ENCODE measurements around the gene TGFA.

DNA sequence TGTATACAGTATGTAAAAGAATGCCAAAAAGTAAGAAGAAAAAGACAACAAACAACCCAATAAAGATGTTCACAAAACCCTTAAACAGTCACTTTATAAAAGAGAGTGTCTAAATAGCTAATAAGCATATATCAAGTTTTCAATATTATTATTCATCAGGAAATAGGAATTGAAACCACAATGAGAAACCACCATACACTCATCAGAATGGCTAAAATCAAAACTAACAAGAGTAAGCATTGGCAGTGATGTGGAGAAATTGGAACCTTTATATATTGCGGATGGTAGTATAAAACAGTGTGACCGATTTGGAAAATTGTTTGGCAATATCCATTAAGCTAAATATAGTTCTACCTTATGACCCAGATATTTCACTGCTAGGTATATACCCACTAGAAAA, 20.5 kb upstream of the TGFA start:
- no peak for TF ChIP-seq CTCF (conservative IDR thresholded peaks at IDR 0.05 in 1 of 2, IDR thresholded peaks at IDR 0.05 in 1 of 2; ENCODE audit: low read depth in 1 of 2, low read length in 2 of 2)
- TF ChIP-seq EZH2 (IDR thresholded peaks at IDR 0.05; ENCODE audit: low read length, missing control alignments) = no peak

All from fibroblast of lung (primary cell).